ENCODE measurements around the gene UBE2K.
"Not testable (repeated sequence)": the region's sequence is repeated elsewhere in the genome, so short reads cannot be mapped to it uniquely, and the experiment has no call there.

DNA sequence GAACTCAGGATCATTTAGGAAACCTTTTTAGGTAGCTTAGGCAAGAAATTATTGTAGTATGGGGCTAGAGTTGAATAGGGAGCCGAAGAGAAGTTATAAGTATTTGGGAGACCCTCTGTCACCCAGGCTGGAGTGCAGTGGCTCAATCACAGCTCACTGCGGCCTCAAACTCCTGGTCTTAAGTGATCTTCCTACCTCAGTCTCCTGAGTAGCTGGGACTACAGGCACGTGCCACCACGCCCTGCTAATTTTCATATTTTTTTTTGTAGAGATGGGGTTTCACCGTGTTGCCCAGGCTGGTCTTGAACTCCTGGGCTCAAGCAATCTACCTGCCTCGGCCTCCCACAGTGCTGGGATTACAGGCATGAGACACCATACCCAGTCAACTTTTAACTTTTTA lies 23.3 kb downstream of the UBE2K start:
- TF ChIP-seq POLR2AphosphoS5 (IDR thresholded peaks at IDR 0.05): not testable (repeated sequence)
- TF ChIP-seq, protein P1, sequence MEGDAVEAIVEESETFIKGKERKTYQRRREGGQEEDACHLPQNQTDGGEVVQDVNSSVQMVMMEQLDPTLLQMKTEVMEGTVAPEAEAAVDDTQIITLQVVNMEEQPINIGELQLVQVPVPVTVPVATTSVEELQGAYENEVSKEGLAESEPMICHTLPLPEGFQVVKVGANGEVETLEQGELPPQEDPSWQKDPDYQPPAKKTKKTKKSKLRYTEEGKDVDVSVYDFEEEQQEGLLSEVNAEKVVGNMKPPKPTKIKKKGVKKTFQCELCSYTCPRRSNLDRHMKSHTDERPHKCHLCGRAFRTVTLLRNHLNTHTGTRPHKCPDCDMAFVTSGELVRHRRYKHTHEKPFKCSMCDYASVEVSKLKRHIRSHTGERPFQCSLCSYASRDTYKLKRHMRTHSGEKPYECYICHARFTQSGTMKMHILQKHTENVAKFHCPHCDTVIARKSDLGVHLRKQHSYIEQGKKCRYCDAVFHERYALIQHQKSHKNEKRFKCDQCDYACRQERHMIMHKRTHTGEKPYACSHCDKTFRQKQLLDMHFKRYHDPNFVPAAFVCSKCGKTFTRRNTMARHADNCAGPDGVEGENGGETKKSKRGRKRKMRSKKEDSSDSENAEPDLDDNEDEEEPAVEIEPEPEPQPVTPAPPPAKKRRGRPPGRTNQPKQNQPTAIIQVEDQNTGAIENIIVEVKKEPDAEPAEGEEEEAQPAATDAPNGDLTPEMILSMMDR (IDR thresholded peaks at IDR 0.05): not testable (repeated sequence)

Data from stomach (tissue), 4 donors.